HG03066 (cell line): ENCODE data around the gene SCT.

Source experiments
- ATAC-seq: cut with Tn5 transposase; IDR thresholded peaks from one replicate; pipeline ENCODE4 v1.9.1; 2021; ENCODE audit warnings: low read depth; ENCODE audit not compliant: unreplicated experiment

SCT gene

DNA sequence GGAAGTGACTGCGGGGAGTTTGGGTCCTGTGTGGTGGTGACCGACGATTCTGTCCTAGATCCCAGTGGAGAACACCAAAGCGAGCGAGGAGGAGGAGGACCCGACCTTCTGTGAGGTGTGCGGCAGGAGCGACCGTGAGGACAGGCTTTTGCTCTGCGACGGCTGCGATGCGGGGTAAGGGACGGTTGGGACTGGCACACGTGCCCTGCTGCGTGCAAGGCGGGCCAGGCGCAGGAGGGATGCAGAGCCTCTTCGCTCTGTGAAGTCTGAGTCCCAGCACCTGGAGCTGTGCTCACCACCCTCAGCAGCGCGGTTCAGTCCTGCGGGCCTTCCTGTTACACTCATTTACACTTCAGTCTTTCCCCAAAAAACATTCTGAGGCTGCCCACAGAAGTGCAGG lies 34.5 kb downstream of the SCT start:
- no peak for ATAC-seq

DNA sequence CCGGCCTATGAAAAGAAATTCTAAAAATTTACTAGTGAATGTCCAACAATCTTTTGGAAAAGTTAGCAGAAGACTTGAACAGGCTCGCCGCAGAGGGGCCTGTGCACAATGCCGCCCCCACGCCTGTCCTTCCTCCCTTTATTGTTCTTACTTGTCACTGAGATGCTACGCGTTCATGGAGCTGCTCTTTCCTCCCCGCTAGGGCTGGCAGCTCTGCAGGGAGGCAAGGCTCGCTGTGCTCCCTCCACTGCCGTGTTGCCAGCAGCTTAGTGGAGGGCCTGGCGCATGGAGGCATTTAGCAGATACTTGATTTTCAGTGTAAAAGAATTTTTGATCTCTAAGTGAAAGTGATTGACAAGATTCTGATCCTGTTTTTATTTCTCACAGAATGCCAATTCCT lies 36.0 kb downstream of the SCT start:
- ATAC-seq, result no peak

GRCh38 chr11:589798-590197 lies 37.2 kb downstream of the SCT start:
- ATAC-seq, result no peak

DNA sequence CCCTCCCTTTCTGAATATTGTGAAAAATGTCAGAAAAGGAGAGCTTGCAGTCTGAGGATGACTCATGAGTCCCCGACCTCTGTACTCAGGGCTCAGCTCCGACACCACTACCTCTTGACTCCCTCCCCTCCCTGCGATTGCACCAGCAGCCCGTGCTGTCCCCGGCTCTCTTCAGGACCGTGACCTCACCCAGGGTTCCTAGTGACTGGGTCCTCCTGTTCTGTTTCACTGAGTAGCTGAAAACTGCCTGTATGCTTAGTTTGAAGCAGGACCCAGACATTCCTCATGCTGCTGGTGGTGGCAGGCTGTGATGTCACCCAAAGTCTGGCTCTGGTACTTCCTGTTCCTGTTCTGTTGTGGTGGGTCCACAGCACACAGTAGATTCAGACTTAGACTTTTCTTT lies 39.0 kb downstream of the SCT start:
- no peak for ATAC-seq

GRCh38 chr11:587546-587945 lies 39.4 kb downstream of the SCT start:
- no peak for ATAC-seq

- no peak for ATAC-seq
Observed at GRCh38 chr11:586376-587316, 40.3 kb downstream of the SCT start.

DNA sequence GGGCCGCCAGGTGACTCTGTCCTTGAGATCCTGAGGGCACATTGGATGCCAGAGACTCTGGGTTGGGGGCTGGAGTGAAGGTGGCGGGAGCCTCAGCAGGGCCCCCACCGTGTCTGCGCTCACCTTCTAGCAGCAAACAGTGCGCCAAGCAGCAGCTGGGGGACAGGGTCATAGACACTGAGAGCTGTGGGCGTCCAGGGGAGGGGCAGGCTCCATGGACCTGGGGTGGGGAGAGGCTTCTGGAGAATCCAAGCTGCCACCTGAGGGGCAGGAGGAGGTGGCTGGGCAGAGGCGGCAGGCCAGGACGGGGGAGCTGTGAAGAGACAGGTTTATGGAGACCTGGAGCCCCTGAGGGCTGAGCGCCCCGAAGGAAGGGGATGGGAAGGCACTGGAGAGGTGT lies 42.7 kb downstream of the SCT start:
- ATAC-seq, result no peak

DNA sequence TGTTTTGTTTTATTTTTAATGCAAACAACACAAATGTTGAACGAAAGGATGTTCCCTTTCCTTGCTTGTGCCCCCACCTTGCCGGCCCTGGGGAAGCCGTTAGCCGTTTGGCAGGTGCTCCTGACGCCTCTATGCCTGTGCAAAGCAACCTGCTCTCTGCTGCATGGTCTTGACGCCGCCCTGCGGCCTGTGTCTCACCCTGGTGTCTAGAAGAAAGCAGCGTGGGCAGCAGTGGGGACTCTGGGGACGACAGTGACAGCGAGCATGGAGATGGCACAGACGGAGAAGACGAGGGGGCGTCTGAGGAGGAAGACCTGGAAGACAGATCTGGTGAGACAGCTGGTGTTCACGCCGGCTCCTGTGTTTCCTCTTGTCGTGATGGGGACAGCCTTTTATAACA lies 45.2 kb downstream of the SCT start:
- no peak for ATAC-seq

GRCh38 chr11:581342-581741 lies 45.6 kb downstream of the SCT start:
- ATAC-seq, result no peak

GRCh38 chr11:579830-580601 lies 47.0 kb downstream of the SCT start:
- ATAC-seq, result no peak

DNA sequence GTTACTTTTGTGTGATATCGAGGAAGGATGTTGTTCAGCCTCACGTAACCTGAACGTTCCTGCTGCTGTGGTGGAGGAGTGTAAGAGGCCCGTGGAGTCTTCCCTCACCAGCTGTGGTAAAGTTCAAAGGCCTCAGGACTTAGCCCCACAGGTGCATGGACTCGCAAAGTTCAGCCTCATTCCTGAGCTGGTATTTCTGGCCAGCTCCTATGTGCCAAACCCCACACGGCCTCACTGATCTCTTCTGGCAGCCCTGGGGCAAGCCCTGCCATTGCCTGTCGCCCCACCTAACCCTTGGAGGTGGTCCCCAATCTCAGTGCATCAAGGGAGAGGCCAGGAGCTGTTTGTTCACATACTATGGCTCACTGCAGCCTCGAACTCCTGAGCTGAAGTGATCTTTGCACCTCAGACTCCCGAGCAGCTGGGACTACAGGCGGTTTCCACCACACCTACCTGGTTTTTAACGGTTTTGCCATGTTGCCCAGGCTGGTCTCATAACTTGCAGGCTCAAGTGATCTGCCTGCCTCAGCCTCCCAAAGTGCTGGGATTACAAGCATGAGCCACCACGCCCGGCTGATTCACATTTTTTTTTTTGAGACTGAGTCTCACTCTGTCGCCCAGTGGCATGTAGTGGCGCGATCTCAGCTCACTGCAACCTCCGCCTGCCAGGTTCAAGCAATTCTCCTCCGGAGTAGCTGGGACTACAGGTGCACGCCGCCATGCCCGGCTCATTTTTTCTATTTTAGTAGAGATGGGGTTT lies 48.5 kb downstream of the SCT start:
- no peak for ATAC-seq

GRCh38 chr11:577611-577894 lies 49.4 kb downstream of the SCT start:
- no peak for ATAC-seq

GRCh38 chr11:576811-577610 lies 50.0 kb downstream of the SCT start:
- no peak for ATAC-seq
